Neural cell (in vitro differentiated cells): ENCODE results near the gene JMJD7.

Experiments used
- EP300 ChIP-seq: fragments of 450-650 bp; conservative IDR thresholded peaks from 2 replicates; pipeline ENCODE4 v1.6.1; 2014; ENCODE audit warnings: antibody characterized with exemption, mild to moderate bottlenecking, moderate library complexity; ENCODE audit not compliant: poor library complexity, severe bottlenecking
- EZH2 ChIP-seq: fragments of 200-600, 300-800 bp; shearing (Covaris generic), sonication (generic); IDR thresholded peaks from 2 replicates; pipeline ENCODE4 v1.6.1; 2014; ENCODE audit warnings: antibody characterized with exemption, low read length, borderline replicate concordance, mild to moderate bottlenecking; ENCODE audit not compliant: insufficient read depth, poor library complexity, severe bottlenecking
- POLR2AphosphoS5 ChIP-seq: IDR thresholded peaks from 2 replicates; pipeline ENCODE4 v1.6.1; 2012
- RAD21 ChIP-seq: fragments of 450-650 bp; conservative IDR thresholded peaks from 2 replicates; pipeline ENCODE4 v1.6.1; 2014; ENCODE audit warnings: antibody characterized with exemption, mild to moderate bottlenecking, moderate library complexity
- REST ChIP-seq: IDR thresholded peaks from 2 replicates; pipeline ENCODE4 v1.6.1; 2012; ENCODE audit warnings: borderline replicate concordance
- SMC3 ChIP-seq: fragments of 450-650 bp; conservative IDR thresholded peaks from 2 replicates; pipeline ENCODE4 v1.6.1; 2014; ENCODE audit warnings: antibody characterized with exemption, mild to moderate bottlenecking, moderate library complexity; ENCODE audit not compliant: poor library complexity
- TAF1 ChIP-seq: IDR thresholded peaks from 2 replicates; pipeline ENCODE4 v1.6.1; 2012; ENCODE audit warnings: low read depth
- TF ChIP-seq, protein P1 (sequence below): fragments of 450-650 bp; IDR thresholded peaks from 2 replicates; pipeline ENCODE4 v1.5.1; 2014; ENCODE audit warnings: antibody characterized with exemption, mild to moderate bottlenecking, moderate library complexity; ENCODE audit not compliant: poor library complexity, severe bottlenecking

- TF ChIP-seq, protein P1, sequence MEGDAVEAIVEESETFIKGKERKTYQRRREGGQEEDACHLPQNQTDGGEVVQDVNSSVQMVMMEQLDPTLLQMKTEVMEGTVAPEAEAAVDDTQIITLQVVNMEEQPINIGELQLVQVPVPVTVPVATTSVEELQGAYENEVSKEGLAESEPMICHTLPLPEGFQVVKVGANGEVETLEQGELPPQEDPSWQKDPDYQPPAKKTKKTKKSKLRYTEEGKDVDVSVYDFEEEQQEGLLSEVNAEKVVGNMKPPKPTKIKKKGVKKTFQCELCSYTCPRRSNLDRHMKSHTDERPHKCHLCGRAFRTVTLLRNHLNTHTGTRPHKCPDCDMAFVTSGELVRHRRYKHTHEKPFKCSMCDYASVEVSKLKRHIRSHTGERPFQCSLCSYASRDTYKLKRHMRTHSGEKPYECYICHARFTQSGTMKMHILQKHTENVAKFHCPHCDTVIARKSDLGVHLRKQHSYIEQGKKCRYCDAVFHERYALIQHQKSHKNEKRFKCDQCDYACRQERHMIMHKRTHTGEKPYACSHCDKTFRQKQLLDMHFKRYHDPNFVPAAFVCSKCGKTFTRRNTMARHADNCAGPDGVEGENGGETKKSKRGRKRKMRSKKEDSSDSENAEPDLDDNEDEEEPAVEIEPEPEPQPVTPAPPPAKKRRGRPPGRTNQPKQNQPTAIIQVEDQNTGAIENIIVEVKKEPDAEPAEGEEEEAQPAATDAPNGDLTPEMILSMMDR = no peak
- TF ChIP-seq EP300 (no peak), REST (no peak), EZH2 (no peak), TAF1 (no peak), POLR2AphosphoS5 (no peak), RAD21 (no peak), SMC3 (no peak)
These were observed 55.6 kb downstream of the JMJD7 start for GRCh38 chr15:41883484-41883825.
